Measurements from ENCODE around the gene TRANK1. TPM values are rescaled to one million over a fixed set of nuclear protein-coding genes. Genes with fewer than 3 reads are reported as not detected.

TRANK1 gene
- polyA plus RNA-seq, 1 donor (not counting 4 experiments of a cell fraction or from before 2014, with no cell fraction given) = 3.2 TPM

DNA sequence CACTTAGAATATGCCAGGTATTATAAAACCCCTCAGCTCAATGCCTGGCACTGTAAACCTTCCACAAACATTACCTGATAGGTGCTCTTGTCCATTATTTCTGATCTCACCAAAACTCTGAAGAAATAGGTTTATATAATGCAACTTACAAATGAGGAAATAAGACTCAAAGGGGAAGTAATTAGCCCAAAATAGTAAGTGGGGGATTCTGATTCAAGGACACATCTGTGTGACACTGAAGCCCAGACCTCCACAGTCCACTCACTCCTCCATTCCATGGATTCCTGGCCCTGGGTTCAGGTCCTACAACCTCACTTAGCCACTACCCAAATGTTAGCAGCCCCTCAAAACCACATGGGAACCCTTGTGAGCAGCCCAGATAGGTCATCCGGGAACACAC, 49.9 kb downstream of the TRANK1 start:
- Histone ChIP-seq H3K4me1 (ENCODE audit: control insufficient read depth, extremely low read depth, insufficient read depth, low read length) (no peaks in the 10 kb centered on the region), H3K27ac (ENCODE audit: control insufficient read depth, insufficient read depth, low read length) (no peak overlapping the region), H3K4me2 (ENCODE audit: control insufficient read depth, extremely low read depth, insufficient read depth, low read depth, low read length) (no peak overlapping the region), H3K36me3 (ENCODE audit: control insufficient read depth in 2 of 2, extremely low read depth in 1 of 2, insufficient read depth in 2 of 2, low read length in 2 of 2) (no peaks in the 10 kb centered on the region), H3K27me3 (ENCODE audit: control insufficient read depth, extremely low read depth, insufficient read depth, low read length) (no peaks in the 10 kb centered on the region), H3K9ac (ENCODE audit: control insufficient read depth, extremely low read depth, insufficient read depth, low read length) (no peak overlapping the region), H3K9me1 (ENCODE audit: control insufficient read depth, extremely low read depth, insufficient read depth, low read length) (no peaks in the 10 kb centered on the region), H3K9me3 (ENCODE audit: control insufficient read depth, low read depth, low read length) (no peaks in the 10 kb centered on the region), H3K79me2 (ENCODE audit: control insufficient read depth, insufficient read depth, low read length) (no peaks in the 10 kb centered on the region), H2AFZ (ENCODE audit: control insufficient read depth, low read length) (no peak overlapping the region), H3K4me3 (ENCODE audit: control insufficient read depth in 2 of 3, extremely low read depth in 1 of 3, insufficient read depth in 2 of 3, low read depth in 1 of 3, low read length in 3 of 3) (no peak overlapping the region), H4K20me1 (ENCODE audit: control insufficient read depth, extremely low read depth, insufficient read depth, low read length) (no peaks in the 10 kb centered on the region)
- no peak for DNase-seq (ENCODE audit: low read depth, low spot score)
- dilution Hi-C loops (cut with MboI; ENCODE audit: extremely low pct_ligation_motif_present, low sequenced_read_pairs) = no loop called here
- FAIRE-seq = no peak
- TF ChIP-seq EZH2 (IDR thresholded peaks at IDR 0.05; ENCODE audit: low read length) (no peak), CTCF (optimal IDR thresholded peaks at IDR 0.05 in 1 of 3, IDR thresholded peaks at IDR 0.05 in 1 of 3, conservative IDR thresholded peaks at IDR 0.05 in 1 of 3; ENCODE audit: extremely low read depth in 1 of 3, insufficient read depth in 2 of 3, low read length in 3 of 3) (no peak)

GRCh38 chr3:36893826-36894225, 51.0 kb downstream of the TRANK1 start:
- TF ChIP-seq CTCF (optimal IDR thresholded peaks at IDR 0.05 in 1 of 3, IDR thresholded peaks at IDR 0.05 in 1 of 3, conservative IDR thresholded peaks at IDR 0.05 in 1 of 3; ENCODE audit: extremely low read depth in 1 of 3, insufficient read depth in 2 of 3, low read length in 3 of 3) (no peak), EZH2 (IDR thresholded peaks at IDR 0.05; ENCODE audit: low read length) (no peak)

More at GRCh38 chr3:36893826-36894225, 51.0 kb downstream of the TRANK1 start:
- Histone ChIP-seq H3K9me3 (ENCODE audit: control insufficient read depth, low read depth, low read length) (no peaks in the 10 kb centered on the region), H3K4me2 (ENCODE audit: control insufficient read depth, extremely low read depth, insufficient read depth, low read depth, low read length) (no peak overlapping the region), H3K4me1 (ENCODE audit: control insufficient read depth, extremely low read depth, insufficient read depth, low read length) (no peaks in the 10 kb centered on the region), H3K36me3 (ENCODE audit: control insufficient read depth in 2 of 2, extremely low read depth in 1 of 2, insufficient read depth in 2 of 2, low read length in 2 of 2) (no peaks in the 10 kb centered on the region), H3K27ac (ENCODE audit: control insufficient read depth, insufficient read depth, low read length) (no peak overlapping the region), H3K4me3 (ENCODE audit: control insufficient read depth in 2 of 3, extremely low read depth in 1 of 3, insufficient read depth in 2 of 3, low read depth in 1 of 3, low read length in 3 of 3) (no peak overlapping the region), H3K79me2 (ENCODE audit: control insufficient read depth, insufficient read depth, low read length) (no peaks in the 10 kb centered on the region), H4K20me1 (ENCODE audit: control insufficient read depth, extremely low read depth, insufficient read depth, low read length) (no peaks in the 10 kb centered on the region), H3K9me1 (ENCODE audit: control insufficient read depth, extremely low read depth, insufficient read depth, low read length) (no peaks in the 10 kb centered on the region), H3K27me3 (ENCODE audit: control insufficient read depth, extremely low read depth, insufficient read depth, low read length) (no peaks in the 10 kb centered on the region), H2AFZ (ENCODE audit: control insufficient read depth, low read length) (no peak overlapping the region), H3K9ac (ENCODE audit: control insufficient read depth, extremely low read depth, insufficient read depth, low read length) (no peak overlapping the region)
- DNase-seq (ENCODE audit: low read depth, low spot score) (no peak), FAIRE-seq (no peak)
- dilution Hi-C loops (cut with MboI; ENCODE audit: extremely low pct_ligation_motif_present, low sequenced_read_pairs) = no loop called here

Data from keratinocyte (primary cell).